GM04503 (cell line): ENCODE results near the gene MAN1B1.

Experiments used
- DNase-seq: peaks from one replicate; pipeline ENCODE4 v3.0.0-alpha.2; 2012; ENCODE audit warnings: low read depth

The MAN1B1 gene

GRCh38 chr9:137145731-137146526 lies 59.1 kb downstream of the MAN1B1 start:
- DNase-seq = no peak

DNA sequence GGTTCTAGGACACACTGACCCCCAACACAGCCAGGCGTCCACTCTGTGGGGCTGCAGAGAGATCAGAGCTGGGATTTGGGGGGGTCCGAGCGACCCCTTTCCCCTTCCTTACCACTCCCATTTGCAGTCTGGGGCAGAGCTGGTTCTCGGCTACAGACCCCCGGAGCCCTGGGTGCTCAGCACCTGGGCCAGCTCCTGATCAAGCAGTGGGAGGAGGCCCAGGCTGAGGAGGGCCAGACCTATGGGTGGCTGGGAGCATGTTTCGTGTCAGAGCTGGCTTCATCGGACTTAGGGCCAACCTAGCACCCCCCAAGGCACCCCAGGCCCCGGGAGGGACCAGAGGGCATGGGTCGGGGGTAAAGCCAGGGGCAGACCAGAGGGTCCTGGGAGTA lies 59.7 kb downstream of the MAN1B1 start:
- no peak for DNase-seq

- no peak for DNase-seq
Measured at GRCh38 chr9:137147091-137147792, 60.5 kb downstream of the MAN1B1 start.

DNA sequence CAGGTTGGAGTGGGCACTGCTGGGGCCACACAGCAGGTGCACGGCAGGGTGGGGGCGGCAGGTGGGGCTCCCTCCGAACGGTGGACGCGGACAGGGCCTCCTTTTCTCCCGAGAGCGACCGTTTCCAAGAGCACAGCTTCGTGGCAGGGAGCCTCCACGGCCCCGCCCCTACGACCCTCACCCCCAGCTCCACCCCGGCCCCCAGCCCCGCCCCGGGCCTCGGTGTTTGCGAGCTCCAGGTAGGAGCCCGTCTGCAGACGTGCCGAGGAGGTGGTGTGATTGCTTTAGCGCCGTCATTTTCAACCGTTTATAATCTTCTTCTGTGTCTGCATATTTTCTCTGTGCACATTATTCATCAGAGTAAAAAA lies 61.0 kb downstream of the MAN1B1 start:
- DNase-seq = no peak

- no peak for DNase-seq
Measured at GRCh38 chr9:137148242-137148641, 61.5 kb downstream of the MAN1B1 start.

GRCh38 chr9:137148661-137149060 lies 61.9 kb downstream of the MAN1B1 start:
- no peak for DNase-seq

GRCh38 chr9:137149363-137149762 lies 62.6 kb downstream of the MAN1B1 start:
- DNase-seq = no peak

DNA sequence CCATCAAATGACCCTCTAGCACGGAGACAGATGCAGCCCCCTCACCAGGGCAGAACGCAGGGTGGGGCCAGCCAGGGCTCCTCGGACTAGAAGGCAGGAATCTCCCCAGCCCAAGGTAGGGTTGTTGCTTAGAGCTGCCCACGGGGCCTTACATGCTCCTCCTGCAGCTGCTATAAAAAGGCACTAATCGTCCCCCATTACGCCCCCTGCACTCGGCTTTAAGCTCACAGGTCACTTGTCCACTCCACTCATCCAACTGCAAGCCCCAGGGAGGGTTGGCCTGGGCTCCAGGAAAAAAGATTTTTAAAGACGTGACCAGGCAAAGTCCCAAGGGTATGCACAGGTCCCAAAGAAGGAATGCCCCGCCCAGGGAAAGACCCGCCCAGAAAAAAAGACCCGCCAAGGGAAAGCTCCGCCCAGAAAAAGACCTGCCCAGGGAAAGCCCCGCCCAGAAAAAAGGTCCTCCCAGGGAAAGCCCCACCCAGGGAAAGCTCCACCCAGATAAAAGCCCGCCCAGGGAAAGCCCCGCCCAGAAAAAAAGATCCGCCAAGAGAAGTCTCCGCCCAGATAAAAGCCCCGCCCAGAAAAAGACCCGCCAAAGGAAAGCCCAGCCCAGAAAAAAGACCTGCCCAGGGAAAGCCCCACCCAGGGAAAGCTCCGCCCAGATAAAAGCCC lies 63.3 kb downstream of the MAN1B1 start:
- no peak for DNase-seq

DNA sequence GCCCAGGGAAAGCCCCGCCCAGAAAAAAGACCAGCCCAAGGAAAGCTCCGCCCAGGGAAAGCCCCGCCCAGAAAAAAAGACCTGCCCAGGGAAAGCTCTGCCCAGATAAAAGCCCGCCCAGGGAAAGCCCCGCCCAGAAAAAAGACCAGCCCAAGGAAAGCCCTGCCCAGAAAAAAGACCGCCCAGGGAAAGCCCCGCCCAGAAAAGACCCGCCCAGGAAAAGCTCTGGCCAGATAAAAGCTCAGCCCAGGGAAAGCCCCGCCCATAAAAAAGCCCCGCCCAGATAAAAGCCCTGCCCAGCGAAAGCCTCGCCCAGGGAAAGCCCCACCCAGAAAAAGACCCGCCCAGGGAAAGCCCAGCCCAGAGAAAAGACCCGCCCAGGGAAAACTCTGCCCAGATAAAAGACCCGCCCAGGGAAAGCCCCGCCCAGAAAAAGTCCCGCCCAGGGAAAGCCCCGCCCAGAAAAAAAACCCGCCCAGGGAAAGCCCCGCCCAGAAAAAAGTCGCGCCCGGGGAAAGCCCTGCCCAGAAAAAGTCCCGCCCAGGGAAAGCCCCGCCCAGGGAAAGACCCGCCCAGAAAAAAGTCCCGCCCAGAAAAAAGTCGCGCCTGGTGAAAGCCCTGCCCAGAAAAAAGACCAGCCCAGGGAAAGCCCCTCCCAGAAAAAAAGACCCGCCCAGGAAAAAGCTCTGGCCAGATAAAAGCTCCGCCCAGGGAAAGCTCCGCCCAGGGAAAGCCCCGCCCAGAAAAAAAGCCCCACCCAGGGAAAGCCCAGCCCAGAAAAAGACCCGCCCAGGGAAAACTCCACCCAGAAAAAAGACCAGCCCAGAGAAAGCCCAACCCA lies 64.1 kb downstream of the MAN1B1 start:
- no peak for DNase-seq

DNA sequence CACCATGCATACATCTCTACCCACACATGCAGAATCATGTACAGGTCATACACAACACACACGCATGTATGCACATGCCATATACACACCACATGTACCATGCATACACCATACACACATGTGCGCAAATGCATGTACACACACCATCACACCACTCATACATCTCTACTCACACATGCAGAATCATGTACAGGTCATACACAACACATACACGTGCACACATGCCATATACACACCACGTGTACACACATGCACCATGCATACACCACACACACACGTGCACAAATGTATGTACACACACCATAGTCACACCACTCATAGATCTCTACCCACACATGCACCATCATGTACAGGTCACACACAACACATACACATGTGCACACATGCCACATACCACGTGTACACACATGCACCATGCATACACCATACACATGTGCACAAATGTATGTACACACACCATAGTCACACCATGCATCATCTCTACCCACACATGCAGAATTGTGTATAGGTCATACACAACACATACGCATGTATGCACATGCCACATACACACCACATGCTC lies 66.1 kb downstream of the MAN1B1 start:
- no peak for DNase-seq

- DNase-seq = no peak
Measured at GRCh38 chr9:137156567-137157375, 70.0 kb downstream of the MAN1B1 start.

DNA sequence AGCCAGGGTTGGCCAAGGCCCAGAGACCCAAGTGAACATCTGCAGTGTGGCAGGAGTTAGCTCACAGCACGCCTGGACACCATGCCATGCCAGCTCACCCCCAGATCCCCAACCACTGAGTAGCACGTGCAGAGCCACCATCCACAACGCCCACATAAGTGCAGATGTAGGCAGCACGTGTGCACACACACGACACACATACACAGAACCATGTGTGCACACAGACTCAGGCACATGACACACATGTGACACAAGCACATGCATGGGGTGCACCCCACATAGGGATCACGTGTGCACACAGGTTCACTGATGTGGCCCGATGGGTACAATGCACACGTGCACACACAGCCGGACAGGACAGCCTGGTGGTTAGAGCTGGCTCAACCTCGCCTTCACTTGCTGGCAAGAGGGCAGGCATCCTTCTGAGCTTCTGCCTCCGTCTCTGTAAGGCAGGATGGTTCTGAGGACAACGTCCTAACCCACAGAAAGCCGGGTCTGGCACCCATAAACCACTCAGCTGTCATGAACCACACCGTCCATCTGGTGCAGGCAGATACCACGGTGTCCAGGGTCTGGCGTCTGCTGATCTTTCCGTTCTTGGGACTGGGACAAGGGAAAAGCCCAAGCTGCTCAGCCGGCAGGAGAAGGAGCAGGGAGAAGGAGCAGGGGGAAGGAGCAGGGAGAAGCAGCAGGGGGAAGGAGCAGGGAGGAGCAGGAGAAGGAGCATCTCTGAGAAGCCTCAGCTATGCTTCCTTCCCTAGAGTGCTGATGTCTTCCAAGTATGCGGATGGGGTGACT lies 71.0 kb downstream of the MAN1B1 start:
- no peak for DNase-seq

DNA sequence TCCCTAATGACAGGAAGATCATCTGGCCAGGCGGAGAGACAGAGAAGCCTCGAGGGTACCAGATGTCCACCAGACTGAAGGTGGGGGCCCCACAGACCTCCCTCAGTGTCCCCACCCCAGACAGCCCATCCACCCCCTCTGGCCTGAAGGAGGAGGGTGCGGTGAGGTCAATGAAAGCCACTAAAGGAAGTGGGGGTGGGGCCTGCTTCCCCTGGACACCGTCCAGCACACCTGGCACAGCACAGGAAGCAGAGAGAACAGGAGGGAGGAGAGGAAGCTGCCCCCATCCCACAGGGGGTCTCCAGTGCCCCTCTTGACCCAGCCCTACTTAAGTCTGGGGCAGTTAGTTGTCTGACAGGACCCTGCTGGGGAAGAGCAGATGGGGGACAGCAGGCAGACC lies 71.8 kb downstream of the MAN1B1 start:
- DNase-seq = no peak
